OCI-LY1 (cell line): ENCODE data around the gene SKAP1.

Source experiments
- H2AFZ ChIP-seq: fragments of 200-600 bp; sonication (generic), shearing (Covaris generic); 2 replicates; pipeline ENCODE4 v1.6.0; 2014; ENCODE audit warnings: antibody characterized with exemption, mild to moderate bottlenecking, low read length
- H3F3A ChIP-seq: fragments of 200-600 bp; sonication (generic), shearing (Covaris generic); 2 replicates; pipeline ENCODE4 v1.6.0; 2014; ENCODE audit warnings: mild to moderate bottlenecking, antibody characterized with exemption, low read length, moderate library complexity; ENCODE audit not compliant: insufficient read depth
- H3K27ac ChIP-seq: fragments of 200-600 bp; sonication (generic); 2 replicates; pipeline ENCODE4 v1.5.1; 2014; ENCODE audit warnings: low read length, mixed run types, mild to moderate bottlenecking, low read depth; ENCODE audit not compliant: poor library complexity, severe bottlenecking
- H3K27me3 ChIP-seq: fragments of 200-600 bp; sonication (generic); 2 replicates; pipeline ENCODE4 v1.6.0; 2014; ENCODE audit warnings: antibody characterized with exemption, mild to moderate bottlenecking, low read length, moderate library complexity; ENCODE audit not compliant: insufficient read depth
- H3K36me3 ChIP-seq: fragments of 200-600 bp; sonication (generic); 2 replicates; pipeline ENCODE4 v1.6.1; 2014; ENCODE audit warnings: mild to moderate bottlenecking, antibody characterized with exemption, low read length, moderate library complexity, mixed read lengths; ENCODE audit not compliant: insufficient read depth
- H3K4me1 ChIP-seq: fragments of 200-600 bp; sonication (generic); 2 replicates; pipeline ENCODE4 v1.5.1; 2014; ENCODE audit warnings: mild to moderate bottlenecking, low read length, moderate library complexity; ENCODE audit not compliant: insufficient read depth, severe bottlenecking
- H3K4me2 ChIP-seq: fragments of 200-600 bp; sonication (generic), shearing (Covaris generic); 2 replicates; pipeline ENCODE4 v1.6.1; 2014; ENCODE audit warnings: low read length
- H3K4me3 ChIP-seq: fragments of 200-600 bp; sonication (generic); 2 replicates; pipeline ENCODE4 v1.5.1; 2014; ENCODE audit warnings: low read length, low read depth, mild to moderate bottlenecking, mixed read lengths; ENCODE audit not compliant: poor library complexity, severe bottlenecking
- H3K79me2 ChIP-seq: fragments of 200-600 bp; shearing (Covaris generic); 2 replicates; pipeline ENCODE4 v1.6.1; 2016; ENCODE audit warnings: mixed run types, low read length, mixed read lengths; ENCODE audit not compliant: insufficient read depth
- H3K9ac ChIP-seq: fragments of 200-600 bp; sonication (generic), shearing (Covaris generic); 2 replicates; pipeline ENCODE4 v1.6.1; 2014; ENCODE audit warnings: mild to moderate bottlenecking, low read length, mixed read lengths
- H3K9me2 ChIP-seq: fragments of 200-600 bp; sonication (generic), shearing (Covaris generic); 2 replicates; pipeline ENCODE4 v1.6.1; 2014; ENCODE audit warnings: low read depth, mild to moderate bottlenecking, low read length, mixed read lengths
- H3K9me3 ChIP-seq: fragments of 200-600 bp; shearing (Covaris generic); 2 replicates; pipeline ENCODE4 v1.6.1; 2014; ENCODE audit warnings: low read length, mixed read lengths
- H4K20me1 ChIP-seq: fragments of 200-600 bp; sonication (generic), shearing (Covaris generic); 2 replicates; pipeline ENCODE4 v1.6.0; 2016; ENCODE audit warnings: mild to moderate bottlenecking, low read length; ENCODE audit not compliant: insufficient read depth
- CTCF ChIP-seq: fragments of 200-600 bp; sonication (generic), shearing (Covaris generic); IDR thresholded peaks from 2 replicates; pipeline ENCODE4 v1.5.1; 2017; ENCODE audit warnings: mild to moderate bottlenecking, antibody characterized with exemption, low read length, moderate library complexity, mixed read lengths
- EZH2 ChIP-seq: fragments of 200-600 bp; sonication (generic), shearing (Covaris generic); IDR thresholded peaks from 2 replicates; pipeline ENCODE4 v1.8.0; 2017; ENCODE audit warnings: borderline replicate concordance, mixed run types, mild to moderate bottlenecking, antibody characterized with exemption, low read length, moderate library complexity, mixed read lengths

SKAP1 gene

GRCh38 chr17:48259694-48260291 is 170.2 kb downstream of the SKAP1 start:
- Histone ChIP-seq H2AFZ (no peak overlapping the region), H3K9me3 (no peaks in the 10 kb centered on the region), H3F3A (0 out of 2 replicates have a peak, but pooled peaks cover 3% of the 10 kb centered on the region), H3K4me3 (no peak overlapping the region), H3K4me1 (no peaks in the 10 kb centered on the region), H3K27me3 (0 out of 2 replicates have a peak, but pooled peaks cover 3% of the 10 kb centered on the region), H3K4me2 (no peak overlapping the region), H3K27ac (no peak overlapping the region), H3K9ac (no peak overlapping the region), H3K36me3 (no peaks in the 10 kb centered on the region), H3K9me2 (no peaks in the 10 kb centered on the region), H3K79me2 (no peaks in the 10 kb centered on the region), H4K20me1 (no peaks in the 10 kb centered on the region)
- no peak for TF ChIP-seq EZH2
- TF ChIP-seq CTCF, result peak; percentile 52

DNA sequence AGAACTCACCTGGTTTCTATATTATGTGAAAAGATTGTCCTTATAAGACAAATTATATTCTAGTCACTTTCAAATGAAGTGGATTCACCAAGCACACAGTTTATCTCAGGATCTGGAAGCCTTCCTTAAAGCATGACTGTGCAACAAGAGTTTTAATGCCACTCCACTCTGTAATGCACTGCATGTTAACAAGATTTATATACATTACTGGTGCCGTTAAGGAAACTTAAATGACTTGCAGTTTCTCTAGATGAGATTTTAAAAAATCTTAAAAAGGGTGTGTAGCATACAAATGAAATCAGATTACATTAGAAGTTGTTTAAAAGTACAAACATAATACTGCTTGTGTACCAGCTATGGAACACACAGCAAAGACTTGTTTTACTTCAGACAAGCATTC is 171.7 kb downstream of the SKAP1 start:
- H3K4me3 ChIP-seq, result no peak overlapping the region
- no peaks in the 10 kb centered on the region for H3K4me1 ChIP-seq
- H3K9ac ChIP-seq, result no peak overlapping the region
- H4K20me1 ChIP-seq, result no peaks in the 10 kb centered on the region
- no peak overlapping the region for H3K27ac ChIP-seq
- no peak overlapping the region for H3K4me2 ChIP-seq
- H3K36me3 ChIP-seq, result no peaks in the 10 kb centered on the region
- 0 out of 2 replicates have a peak, but pooled peaks cover 3% of the 10 kb centered on the region for H3K27me3 ChIP-seq
- H2AFZ ChIP-seq, result no peak overlapping the region
- H3K9me2 ChIP-seq, result no peaks in the 10 kb centered on the region
- no peak for TF ChIP-seq EZH2
- TF ChIP-seq CTCF, result no peak
- H3K9me3 ChIP-seq, result no peaks in the 10 kb centered on the region
- H3K79me2 ChIP-seq, result no peaks in the 10 kb centered on the region
- 0 out of 2 replicates have a peak, but pooled peaks cover 3% of the 10 kb centered on the region for H3F3A ChIP-seq

DNA sequence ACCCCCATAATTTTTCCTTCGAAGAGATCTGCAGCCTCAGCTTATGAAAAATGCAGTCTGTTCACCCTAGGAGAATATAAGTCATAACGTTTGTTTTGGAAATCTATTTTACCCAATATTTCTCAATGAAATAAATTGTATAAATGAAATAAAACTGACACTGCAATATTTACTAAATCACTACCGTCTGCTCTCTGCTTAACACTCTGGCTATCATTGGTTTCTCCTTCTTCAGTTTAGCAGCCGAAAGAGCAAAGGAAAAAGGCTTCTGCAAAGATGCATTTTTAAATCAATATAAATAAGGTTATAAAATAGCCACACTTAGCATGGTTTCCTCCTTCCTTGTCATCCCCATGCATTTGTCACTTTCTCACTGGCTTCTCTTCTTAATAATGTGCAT is 174.3 kb downstream of the SKAP1 start:
- Histone ChIP-seq H3K27ac (no peak overlapping the region), H2AFZ (no peak overlapping the region), H3K4me3 (no peak overlapping the region), H3K4me1 (no peaks in the 10 kb centered on the region), H3K27me3 (0 out of 2 replicates have a peak, but pooled peaks cover 3% of the 10 kb centered on the region), H3F3A (no peaks in the 10 kb centered on the region), H3K36me3 (no peaks in the 10 kb centered on the region), H3K9ac (no peak overlapping the region), H3K9me2 (no peaks in the 10 kb centered on the region), H3K4me2 (no peak overlapping the region), H4K20me1 (no peaks in the 10 kb centered on the region), H3K9me3 (no peaks in the 10 kb centered on the region), H3K79me2 (no peaks in the 10 kb centered on the region)
- TF ChIP-seq CTCF (no peak), EZH2 (no peak)
